Measurements from ENCODE around the gene MKI67.
A peak's percentile ranks its signal among the peaks of the same experiment; 100 is the strongest.

The MKI67 gene

DNA sequence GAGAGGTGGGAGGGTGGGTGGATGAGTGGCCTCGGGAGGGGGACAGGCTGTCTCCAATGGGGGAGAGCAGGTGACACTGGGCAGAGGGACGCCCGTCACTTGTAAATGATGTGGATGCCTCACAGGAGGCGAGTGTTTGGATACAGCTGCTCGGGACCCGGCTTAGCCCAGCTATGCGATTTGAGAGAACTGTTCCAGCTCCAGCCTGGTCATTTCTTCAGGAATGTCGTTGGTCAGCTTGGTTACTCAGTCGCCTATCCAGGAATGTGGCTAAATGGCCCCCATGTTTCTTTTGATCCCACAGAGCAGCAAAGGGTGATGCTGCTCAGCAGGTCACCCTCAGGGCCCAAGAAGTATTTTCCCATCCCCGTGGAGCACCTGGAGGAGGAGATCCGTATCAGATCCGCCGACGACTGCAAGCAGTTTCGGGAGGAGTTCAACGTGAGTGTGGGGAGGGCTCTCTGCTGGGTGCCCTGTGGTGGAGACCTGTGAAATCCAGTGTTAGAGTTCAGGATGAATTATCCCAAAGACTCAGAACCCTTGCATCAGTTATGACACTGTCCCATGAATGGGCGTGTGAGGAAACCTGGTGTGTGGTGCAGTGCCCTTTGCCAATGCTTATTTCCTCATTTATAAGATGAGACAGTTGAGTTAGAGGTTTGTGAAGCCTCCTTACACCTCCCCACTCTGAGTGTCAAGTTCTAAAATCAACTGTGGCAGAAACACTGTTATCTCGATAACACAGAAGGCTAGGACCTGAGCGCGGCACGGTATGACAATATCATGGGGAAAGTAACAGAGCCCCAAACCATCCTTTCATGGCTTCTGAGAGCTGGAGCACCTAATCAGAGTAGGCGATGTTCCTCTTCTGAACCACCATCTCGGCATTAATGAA, 76.8 kb downstream of the MKI67 start:
- no peak for DNase-seq

DNA sequence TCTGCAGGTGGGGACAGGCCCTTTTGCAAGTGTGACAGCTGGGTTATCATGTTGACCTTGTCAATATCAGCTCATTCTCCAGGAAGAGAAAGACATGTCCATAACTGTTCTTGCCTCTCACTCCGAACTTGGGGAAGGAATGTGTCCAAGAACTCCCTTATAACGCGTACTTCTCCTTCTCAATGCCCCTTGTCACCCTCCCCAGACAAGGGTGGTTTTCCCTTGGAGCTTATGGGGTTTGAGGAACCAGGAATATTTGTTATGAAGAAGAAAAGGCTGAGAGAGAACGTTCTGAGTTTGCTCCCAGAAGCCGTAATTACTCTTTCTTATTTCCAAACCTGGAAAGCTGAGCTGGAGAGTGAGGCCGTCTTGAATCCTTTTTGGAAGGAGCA, 77.4 kb downstream of the MKI67 start:
- DNase-seq = no peak

DNA sequence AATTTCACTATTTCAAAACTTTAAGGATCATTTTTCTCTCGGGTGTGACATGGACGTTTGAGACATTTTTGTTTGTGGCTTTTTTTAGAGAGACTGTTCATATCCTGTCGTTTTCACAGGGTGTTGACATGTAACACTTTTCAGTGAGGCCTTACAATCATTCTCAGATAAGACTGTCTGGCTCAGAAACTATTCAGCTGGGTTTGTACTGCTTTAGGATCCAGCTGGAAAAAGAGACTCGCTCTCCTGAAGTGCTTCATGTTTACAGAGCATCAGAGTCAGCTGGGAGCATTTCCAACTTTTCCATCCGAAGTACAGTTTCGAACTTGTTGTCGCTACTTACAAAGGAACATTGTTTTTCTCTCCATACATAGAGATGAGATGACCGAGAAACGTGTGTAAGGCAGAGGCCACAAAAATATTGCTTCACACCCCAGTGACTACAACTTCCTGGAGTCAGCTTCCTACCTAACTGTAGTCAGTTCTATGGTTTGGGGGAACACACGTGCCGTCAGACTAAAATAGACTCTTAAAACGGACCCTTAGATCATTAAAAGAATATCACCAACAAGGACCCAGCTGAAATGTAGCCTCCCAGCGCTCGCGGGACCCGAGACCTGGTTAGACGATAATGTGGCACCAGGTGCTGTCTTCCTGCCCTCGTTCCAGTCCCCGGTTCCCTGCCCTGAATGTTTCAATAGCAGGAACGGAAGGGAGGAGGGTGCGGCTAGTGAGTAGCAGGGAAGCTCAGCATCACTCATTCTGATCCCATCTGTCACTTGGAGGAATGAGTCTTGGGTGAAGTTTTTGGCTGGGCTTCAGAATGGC, 78.0 kb downstream of the MKI67 start:
- peak; percentile 41 to 60 for DNase-seq

DNA sequence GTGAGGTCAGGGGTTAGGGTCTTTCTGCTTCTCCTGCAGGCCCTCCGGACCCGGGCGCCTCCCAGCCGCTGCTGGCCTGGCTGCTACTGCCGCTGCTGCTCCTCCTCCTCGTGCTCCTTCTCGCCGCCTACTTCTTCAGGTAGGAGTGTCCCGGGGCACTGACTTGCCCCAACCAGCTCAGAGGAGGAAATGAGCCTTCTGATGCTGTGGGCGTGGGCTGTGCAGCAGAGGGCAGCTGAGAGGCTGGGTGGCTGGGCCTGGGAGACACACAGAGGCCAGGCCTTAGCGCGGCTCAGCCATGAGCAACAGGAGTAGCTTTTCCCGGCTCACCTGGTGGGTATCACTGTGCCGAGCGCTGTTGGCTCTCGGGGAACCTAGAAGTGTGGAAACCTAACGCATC, 78.9 kb downstream of the MKI67 start:
- DNase-seq = peak; percentile 84 to 91

DNA sequence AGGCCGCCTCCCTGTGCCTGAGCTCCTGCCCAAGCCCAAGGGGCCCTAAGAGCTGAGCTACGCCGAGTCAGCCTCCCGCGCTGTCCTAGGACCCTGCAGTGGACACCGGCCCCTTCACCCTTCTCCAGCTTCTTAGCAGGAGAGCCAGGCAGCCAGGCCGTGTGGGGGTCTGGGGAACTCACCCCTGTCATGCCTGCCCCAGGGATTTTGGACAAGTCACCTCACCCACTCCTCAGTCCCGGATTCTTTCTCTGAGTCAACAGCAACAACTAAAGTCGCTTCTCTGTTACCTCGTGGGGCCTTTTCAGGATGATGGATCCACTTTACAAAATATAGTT, 79.3 kb downstream of the MKI67 start:
- no peak for DNase-seq
